Measurements from ENCODE around the gene VSIG10L. TPM values are rescaled to one million over a fixed set of nuclear protein-coding genes. Genes with fewer than 3 reads are reported as not detected.

VSIG10L gene
- total RNA-seq, 1 donor from 2014 or later: 0.92 TPM

- TF ChIP-seq CTCF (conservative IDR thresholded peaks at IDR 0.05; ENCODE audit: low read depth, low read length): no peak
- no peak overlapping the region for H3K4me3 ChIP-seq (ENCODE audit: low read depth, low read length)
- DNase-seq (ENCODE audit: low read depth): no peak
Measured at GRCh38 chr19:51345076-51345620, 3.2 kb upstream of the VSIG10L start.

- no peak overlapping the region for H3K4me3 ChIP-seq (ENCODE audit: low read depth, low read length)
- DNase-seq (ENCODE audit: low read depth): no peak
- no peak for TF ChIP-seq CTCF (conservative IDR thresholded peaks at IDR 0.05; ENCODE audit: low read depth, low read length)
Measured at GRCh38 chr19:51342631-51343569, 961 bp upstream of the VSIG10L start.

- no peak for TF ChIP-seq CTCF (conservative IDR thresholded peaks at IDR 0.05; ENCODE audit: low read depth, low read length)
- H3K4me3 ChIP-seq (ENCODE audit: low read depth, low read length): no peak overlapping the region
- no peak for DNase-seq (ENCODE audit: low read depth)
Measured at GRCh38 chr19:51341066-51341465, 873 bp downstream of the VSIG10L start.

- DNase-seq (ENCODE audit: low read depth): peak; percentile 59
- H3K4me3 ChIP-seq (ENCODE audit: low read depth, low read length): peak overlapping the region; percentile 84
- TF ChIP-seq CTCF (conservative IDR thresholded peaks at IDR 0.05; ENCODE audit: low read depth, low read length): no peak
Measured at GRCh38 chr19:51339687-51340656, 2.0 kb downstream of the VSIG10L start.

GRCh38 chr19:51339313-51339686 is 2.6 kb downstream of the VSIG10L start:
- H3K4me3 ChIP-seq (ENCODE audit: low read depth, low read length): peak overlapping the region; percentile 84
- TF ChIP-seq CTCF (conservative IDR thresholded peaks at IDR 0.05; ENCODE audit: low read depth, low read length): peak; percentile 5
- no peak for DNase-seq (ENCODE audit: low read depth)

GRCh38 chr19:51338563-51339312 is 3.2 kb downstream of the VSIG10L start:
- peak; percentile 79 for TF ChIP-seq CTCF (conservative IDR thresholded peaks at IDR 0.05; ENCODE audit: low read depth, low read length)
- H3K4me3 ChIP-seq (ENCODE audit: low read depth, low read length): peak overlapping the region; percentile 84
- DNase-seq (ENCODE audit: low read depth): no peak

All from epithelial cell of proximal tubule (primary cell).